SK-N-SH treated with all-trans-retinoic acid at 6 μM for 48 hours (cell line): Measurements from ENCODE around the gene CIAPIN1.

Experiments
- CREB5 ChIP-seq: fragments of 250-450 bp; sonication (Bioruptor Pico); IDR thresholded peaks from 2 replicates; pipeline ENCODE4 v1.5.1; 2020; ENCODE audit warnings: low read depth, mild to moderate bottlenecking, moderate library complexity
- CSDC2 ChIP-seq: fragments of 250-450 bp; sonication (Bioruptor Pico); IDR thresholded peaks from 2 replicates; pipeline ENCODE4 v1.5.0; 2020; ENCODE audit warnings: mild to moderate bottlenecking, moderate library complexity
- GLIS3 ChIP-seq: fragments of 250-450 bp; sonication (Bioruptor Pico); IDR thresholded peaks from 2 replicates; pipeline ENCODE4 v1.5.0; 2020; ENCODE audit warnings: mild to moderate bottlenecking, moderate library complexity
- PATZ1 ChIP-seq: fragments of 250-450 bp; sonication (Bioruptor Pico); IDR thresholded peaks from 2 replicates; pipeline ENCODE4 v1.8.0; 2020; ENCODE audit warnings: mild to moderate bottlenecking, moderate library complexity, borderline replicate concordance
- SNAI2 ChIP-seq: fragments of 250-450 bp; sonication (Bioruptor Pico); IDR thresholded peaks from 2 replicates; pipeline ENCODE4 v1.5.0; 2020; ENCODE audit warnings: mild to moderate bottlenecking, moderate library complexity
- TOX ChIP-seq: fragments of 250-450 bp; sonication (Bioruptor Pico); IDR thresholded peaks from 2 replicates; pipeline ENCODE4 v1.8.0; 2021; ENCODE audit warnings: mild to moderate bottlenecking, moderate library complexity, borderline replicate concordance
- ZC3H10 ChIP-seq: fragments of 250-450 bp; sonication (Bioruptor Pico); IDR thresholded peaks from 2 replicates; pipeline ENCODE4 v1.5.1; 2021; ENCODE audit warnings: mild to moderate bottlenecking, moderate library complexity
- ZFP3 ChIP-seq: fragments of 250-450 bp; sonication (Bioruptor Pico); IDR thresholded peaks from 2 replicates; pipeline ENCODE4 v1.5.0; 2020; ENCODE audit warnings: mild to moderate bottlenecking, moderate library complexity

- TF ChIP-seq ZC3H10 (CRISPR knock-in tag) (no peak), SNAI2 (CRISPR knock-in tag) (no peak), CREB5 (CRISPR knock-in tag) (no peak), PATZ1 (CRISPR knock-in tag) (no peak), CSDC2 (CRISPR knock-in tag) (no peak), ZFP3 (CRISPR knock-in tag) (no peak), TOX (CRISPR knock-in tag) (no peak), GLIS3 (CRISPR knock-in tag) (no peak)
Observed at GRCh38 chr16:57482845-57483545, 35.8 kb upstream of the CIAPIN1 start.
